Measurements from ENCODE around the gene MGAT5B.

The MGAT5B gene

DNA sequence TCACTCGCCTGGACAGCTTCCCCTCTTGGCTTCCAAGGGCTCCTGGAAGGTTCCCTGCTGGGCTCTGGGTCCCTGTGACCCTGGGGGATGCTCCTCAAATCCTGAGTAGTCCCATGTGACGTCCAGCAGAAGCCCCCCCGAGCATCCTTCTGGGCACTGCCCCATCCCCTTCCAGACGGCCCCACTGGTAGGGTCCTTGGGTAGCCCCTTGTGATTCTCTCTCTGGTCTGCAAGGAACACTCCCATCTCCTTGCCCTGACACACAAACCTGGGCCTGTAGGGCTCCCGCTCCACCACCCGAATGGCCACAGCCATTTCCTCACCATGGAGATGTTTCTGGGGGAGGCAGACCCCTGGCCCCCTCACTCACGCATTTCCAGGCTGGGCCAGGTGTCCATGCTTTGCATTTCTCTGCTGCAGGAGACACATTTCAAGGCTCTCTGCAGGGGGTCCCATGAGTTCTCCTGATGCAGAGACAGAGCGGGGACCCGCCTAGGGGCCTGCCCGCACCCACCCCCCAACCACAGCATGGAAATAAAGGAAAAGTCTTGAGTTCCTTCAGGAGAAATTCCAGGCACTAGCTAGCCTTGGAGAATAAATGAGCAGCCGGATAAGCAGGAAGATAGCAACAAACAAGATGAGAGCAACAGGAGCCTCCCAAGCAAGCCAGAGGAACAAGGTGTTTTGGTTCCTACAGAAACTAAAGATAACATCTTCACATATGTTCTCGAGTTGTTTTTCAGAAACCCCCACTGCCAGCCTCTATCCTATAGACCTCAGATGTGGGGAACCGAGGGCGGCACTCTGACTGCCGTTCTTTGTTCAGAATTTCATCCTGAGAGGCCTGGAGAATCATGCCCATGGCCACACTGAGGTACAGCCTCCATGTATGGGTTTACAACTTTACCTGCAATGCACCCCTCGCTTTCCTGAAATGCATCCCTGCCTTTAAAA is 128.8 kb downstream of the MGAT5B start:
- Histone ChIP-seq H3K27me3 (ENCODE audit: insufficient read depth, low read depth, severe bottlenecking) (no peaks in the 10 kb centered on the region), H3K9me3 (ENCODE audit: severe bottlenecking) (no peaks in the 10 kb centered on the region), H3K27ac (no peak overlapping the region), H3K4me3 (ENCODE audit: low read depth, low read length) (no peak overlapping the region), H3K36me3 (no peaks in the 10 kb centered on the region)
- TF ChIP-seq, protein P1, sequence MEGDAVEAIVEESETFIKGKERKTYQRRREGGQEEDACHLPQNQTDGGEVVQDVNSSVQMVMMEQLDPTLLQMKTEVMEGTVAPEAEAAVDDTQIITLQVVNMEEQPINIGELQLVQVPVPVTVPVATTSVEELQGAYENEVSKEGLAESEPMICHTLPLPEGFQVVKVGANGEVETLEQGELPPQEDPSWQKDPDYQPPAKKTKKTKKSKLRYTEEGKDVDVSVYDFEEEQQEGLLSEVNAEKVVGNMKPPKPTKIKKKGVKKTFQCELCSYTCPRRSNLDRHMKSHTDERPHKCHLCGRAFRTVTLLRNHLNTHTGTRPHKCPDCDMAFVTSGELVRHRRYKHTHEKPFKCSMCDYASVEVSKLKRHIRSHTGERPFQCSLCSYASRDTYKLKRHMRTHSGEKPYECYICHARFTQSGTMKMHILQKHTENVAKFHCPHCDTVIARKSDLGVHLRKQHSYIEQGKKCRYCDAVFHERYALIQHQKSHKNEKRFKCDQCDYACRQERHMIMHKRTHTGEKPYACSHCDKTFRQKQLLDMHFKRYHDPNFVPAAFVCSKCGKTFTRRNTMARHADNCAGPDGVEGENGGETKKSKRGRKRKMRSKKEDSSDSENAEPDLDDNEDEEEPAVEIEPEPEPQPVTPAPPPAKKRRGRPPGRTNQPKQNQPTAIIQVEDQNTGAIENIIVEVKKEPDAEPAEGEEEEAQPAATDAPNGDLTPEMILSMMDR (IDR thresholded peaks at IDR 0.05; ENCODE audit: low read depth, low read length) = no peak
- no peak for DNase-seq

DNA sequence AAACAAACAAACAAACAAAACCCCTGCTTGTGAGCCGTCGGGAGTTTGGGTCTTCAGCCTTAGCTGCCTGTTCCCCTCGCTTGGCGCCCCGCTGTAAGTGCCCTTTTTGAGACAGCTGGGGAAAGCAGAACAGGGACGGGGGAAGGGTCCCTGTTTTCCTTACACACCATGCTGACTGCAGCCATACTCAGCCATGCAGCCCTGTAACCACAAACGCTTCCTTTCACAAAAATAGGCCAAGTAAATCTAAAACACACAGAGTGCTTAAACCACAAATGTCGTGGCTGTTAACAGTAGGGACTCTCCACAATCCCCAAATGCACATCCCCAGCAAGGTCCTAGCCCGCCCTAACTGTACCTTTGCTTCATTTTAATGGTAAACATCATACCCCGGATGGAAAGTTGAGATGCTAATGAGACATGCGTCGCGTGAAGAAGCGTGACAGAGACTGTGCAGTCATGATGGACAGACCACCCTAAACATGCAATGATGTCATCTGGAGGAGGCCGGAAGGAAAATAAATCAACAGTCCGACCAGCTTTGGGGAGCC is 129.9 kb downstream of the MGAT5B start:
- DNase-seq = no peak
- Histone ChIP-seq H3K9me3 (ENCODE audit: severe bottlenecking) (no peaks in the 10 kb centered on the region), H3K27me3 (ENCODE audit: insufficient read depth, low read depth, severe bottlenecking) (no peaks in the 10 kb centered on the region), H3K36me3 (no peaks in the 10 kb centered on the region), H3K4me3 (ENCODE audit: low read depth, low read length) (no peak overlapping the region), H3K27ac (no peak overlapping the region)
- TF ChIP-seq, protein P1 (IDR thresholded peaks at IDR 0.05; ENCODE audit: low read depth, low read length) = no peak

DNA sequence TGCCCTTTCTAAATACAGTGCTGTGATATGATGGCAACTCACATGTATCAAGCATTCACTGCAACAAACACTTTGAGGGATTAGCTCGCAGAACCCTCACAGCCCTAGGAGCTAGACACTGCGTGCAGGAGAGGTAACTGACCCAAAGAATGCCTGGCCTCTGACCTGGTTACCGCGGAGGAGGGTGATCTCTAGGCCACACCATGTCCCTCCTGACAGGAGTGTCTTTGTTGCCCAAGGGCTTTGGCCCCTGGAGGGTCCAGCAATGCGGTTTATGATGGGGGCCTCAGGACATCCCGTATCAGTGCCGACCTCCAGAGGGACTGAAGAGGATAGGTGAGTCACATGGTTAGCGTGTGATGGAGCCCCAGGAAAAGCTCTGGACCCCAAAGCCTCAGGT is 130.6 kb downstream of the MGAT5B start:
- no peaks in the 10 kb centered on the region for H3K36me3 ChIP-seq
- H3K9me3 ChIP-seq (ENCODE audit: severe bottlenecking) = no peaks in the 10 kb centered on the region
- no peak overlapping the region for H3K27ac ChIP-seq
- DNase-seq = no peak
- H3K4me3 ChIP-seq (ENCODE audit: low read depth, low read length) = no peak overlapping the region
- no peaks in the 10 kb centered on the region for H3K27me3 ChIP-seq (ENCODE audit: insufficient read depth, low read depth, severe bottlenecking)
- TF ChIP-seq, protein P1 (IDR thresholded peaks at IDR 0.05; ENCODE audit: low read depth, low read length) = no peak

All from WERI-Rb-1 (cell line).